Ascending aorta (tissue), 2 donors: ENCODE results near the gene GMCL2. TPM values are rescaled to one million over a fixed set of nuclear protein-coding genes. Genes with fewer than 3 reads are reported as not detected.

Experiments
- DNase-seq, 2 donors: peaks; one replicate each; pipeline ENCODE4 v3.0.0-alpha.2; 2019; ENCODE audit warnings: low spot score in 2 of 2
- H3K27ac ChIP-seq, 2 donors: fragments of 200-600 bp; sonication (generic); one replicate each; pipeline ENCODE4 v1.5.1; 2016 to 2017; ENCODE audit warnings: mild to moderate bottlenecking in 1 of 2
- H3K27me3 ChIP-seq: fragments of 200-600 bp; sonication (generic); one replicate; pipeline ENCODE4 v1.5.1; 2017
- H3K36me3 ChIP-seq, 2 donors: fragments of 200-600 bp; sonication (generic); one replicate each; pipeline ENCODE4 v1.5.1; 2016
- H3K4me1 ChIP-seq, 2 donors: fragments of 200-600 bp; sonication (generic); one replicate each; pipeline ENCODE4 v1.5.1; 2016 to 2017; ENCODE audit warnings: mild to moderate bottlenecking in 1 of 2
- H3K4me3 ChIP-seq, 2 donors: fragments of 200-600 bp; sonication (generic); one replicate each; pipeline ENCODE4 v1.5.1; 2016 to 2017; ENCODE audit warnings: mild to moderate bottlenecking in 1 of 2
- H3K9me3 ChIP-seq, 2 donors: fragments of 200-600 bp; sonication (generic); one replicate each; pipeline ENCODE4 v1.5.1; 2016
- intact Hi-C: fragments of 100-400 bp; cut with DNase I; formaldehyde crosslinking; loops from one replicate; pipeline ENCODE4 v1.15.1; 2023
- total RNA-seq: library from RNA; depleted of rRNA; stranded (reverse); fragments of >200 nt; gene quantifications from one replicate; pipeline ENCODE4 v1.1.0, GENCODE V29; 2016
- TF ChIP-seq, protein P1 (sequence below), 3 experiments: fragments of 200-600 bp in 2 of 3; fragments of 450-650 bp in 1 of 3; sonication (generic) in 2 of 3; IDR thresholded peaks; one replicate each; pipeline ENCODE4 v1.5.1; 2016 to 2019; ENCODE audit warnings: antibody characterized with exemption in 3 of 3, mild to moderate bottlenecking in 1 of 3, moderate library complexity in 1 of 3

The GMCL2 gene
- total RNA-seq, 1 donor from 2014 or later: not detected

DNA sequence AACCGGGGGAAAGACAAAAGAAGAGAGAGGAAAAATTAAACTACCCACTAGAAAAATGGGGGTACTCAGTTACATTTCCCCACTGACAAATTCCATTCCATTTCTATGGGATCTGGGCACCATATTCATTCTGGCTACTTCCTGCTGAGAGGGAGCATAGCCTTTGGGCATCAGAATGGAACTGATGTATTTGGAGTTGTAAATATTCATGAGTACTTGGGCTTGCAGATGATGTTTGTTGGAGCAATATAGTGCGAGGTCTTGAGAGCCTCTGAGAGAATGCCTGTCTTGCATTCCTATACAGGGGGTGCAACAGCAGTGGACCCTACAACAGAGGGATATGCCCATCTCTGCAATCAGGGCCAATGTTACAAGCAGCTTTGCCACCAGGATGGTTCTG is 16.7 kb downstream of the GMCL2 start:
- Histone ChIP-seq H3K27me3 (no peaks in the 10 kb centered on the region), H3K36me3 (no peaks in the 10 kb centered on the region), H3K9me3 (no peaks in the 10 kb centered on the region), H3K4me3 (no peak overlapping the region), H3K27ac (no peak overlapping the region), H3K4me1 (no peaks in the 10 kb centered on the region)
- DNase-seq: no peak
- intact Hi-C loops: no loop called here
- TF ChIP-seq, protein P1, sequence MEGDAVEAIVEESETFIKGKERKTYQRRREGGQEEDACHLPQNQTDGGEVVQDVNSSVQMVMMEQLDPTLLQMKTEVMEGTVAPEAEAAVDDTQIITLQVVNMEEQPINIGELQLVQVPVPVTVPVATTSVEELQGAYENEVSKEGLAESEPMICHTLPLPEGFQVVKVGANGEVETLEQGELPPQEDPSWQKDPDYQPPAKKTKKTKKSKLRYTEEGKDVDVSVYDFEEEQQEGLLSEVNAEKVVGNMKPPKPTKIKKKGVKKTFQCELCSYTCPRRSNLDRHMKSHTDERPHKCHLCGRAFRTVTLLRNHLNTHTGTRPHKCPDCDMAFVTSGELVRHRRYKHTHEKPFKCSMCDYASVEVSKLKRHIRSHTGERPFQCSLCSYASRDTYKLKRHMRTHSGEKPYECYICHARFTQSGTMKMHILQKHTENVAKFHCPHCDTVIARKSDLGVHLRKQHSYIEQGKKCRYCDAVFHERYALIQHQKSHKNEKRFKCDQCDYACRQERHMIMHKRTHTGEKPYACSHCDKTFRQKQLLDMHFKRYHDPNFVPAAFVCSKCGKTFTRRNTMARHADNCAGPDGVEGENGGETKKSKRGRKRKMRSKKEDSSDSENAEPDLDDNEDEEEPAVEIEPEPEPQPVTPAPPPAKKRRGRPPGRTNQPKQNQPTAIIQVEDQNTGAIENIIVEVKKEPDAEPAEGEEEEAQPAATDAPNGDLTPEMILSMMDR (IDR thresholded peaks at IDR 0.05): no peak

DNA sequence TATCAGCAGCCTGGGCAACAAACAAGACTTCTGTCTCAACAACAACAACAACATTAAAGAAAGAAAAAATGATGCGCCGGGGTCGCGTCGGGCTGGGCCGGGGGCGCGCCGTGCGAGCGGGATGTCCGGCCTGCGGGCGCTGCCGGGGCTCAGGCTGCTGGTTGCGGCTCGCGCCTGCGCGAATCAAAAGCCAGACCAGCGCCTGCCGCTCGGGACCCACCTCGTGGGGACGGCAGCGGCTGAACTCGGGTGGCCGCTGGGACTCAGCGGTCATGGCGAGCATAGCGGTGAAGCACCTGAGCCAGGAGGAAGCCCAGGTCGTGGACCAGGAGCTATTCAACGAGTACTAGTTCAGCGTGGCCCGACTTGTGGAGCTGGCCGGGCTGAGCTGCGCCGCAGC is 21.6 kb downstream of the GMCL2 start:
- no peaks in the 10 kb centered on the region for H3K27me3 ChIP-seq
- intact Hi-C loops: no loop called here

DNA sequence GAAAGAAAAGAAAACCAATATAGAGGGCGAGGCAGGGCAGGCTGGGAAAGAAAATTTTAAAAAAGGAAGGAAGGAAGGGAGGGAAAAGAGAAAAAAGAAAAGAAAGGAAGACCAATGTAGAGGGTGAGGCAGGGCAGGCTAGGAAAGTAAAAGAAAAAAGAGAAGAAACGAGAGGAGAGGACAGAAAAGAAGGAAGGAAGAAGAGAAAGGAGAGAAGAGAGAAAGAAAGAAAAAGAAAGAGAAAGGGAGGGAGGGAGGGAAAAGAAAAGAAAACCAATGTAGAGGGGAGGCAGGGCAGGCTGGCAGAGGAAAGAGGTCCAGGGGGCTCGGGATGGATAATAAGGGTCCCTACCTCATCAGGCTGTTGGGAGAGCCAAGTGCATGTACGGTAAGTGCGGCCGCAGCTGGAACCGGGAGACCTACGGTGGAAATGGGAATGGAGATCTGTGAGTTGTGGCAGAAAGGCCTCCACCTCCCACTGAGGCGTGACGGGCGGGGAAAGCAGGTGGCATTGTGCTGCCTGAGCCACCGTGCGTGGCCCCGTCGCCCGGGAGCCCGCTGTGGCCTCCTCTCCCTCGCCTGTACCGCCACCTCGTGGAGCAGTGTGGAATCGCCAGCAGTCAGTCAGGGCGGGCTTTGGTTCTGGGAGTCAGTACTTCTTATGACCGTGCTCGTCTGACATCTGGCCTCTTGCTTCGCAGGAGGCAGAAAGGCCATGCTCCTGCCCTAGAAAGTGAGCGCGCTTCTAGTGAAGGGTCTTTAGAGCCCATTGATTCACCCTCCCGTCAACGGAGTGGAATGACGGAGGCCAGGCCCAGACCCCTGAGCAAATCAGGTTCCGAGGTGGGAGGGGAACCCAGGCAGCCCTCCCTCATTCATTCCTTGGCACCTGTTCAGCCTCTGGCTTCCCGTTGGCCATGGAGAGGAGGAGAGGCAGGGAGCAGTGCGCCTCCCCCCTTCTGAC is 23.1 kb downstream of the GMCL2 start:
- H3K4me1 ChIP-seq: peaks cover 0 to 2% of the 10 kb centered on the region in 2 donors
- peak; percentile 15 to 90 for DNase-seq
- H3K27me3 ChIP-seq: no peaks in the 10 kb centered on the region
- intact Hi-C loops: loop anchor here (1.0 kb wide), 1 partner anchor 88 kb away; no protein-coding TSS in a partner anchor
- peak overlapping the region; percentile 8 to 23 for H3K4me3 ChIP-seq
- no peaks in the 10 kb centered on the region for H3K36me3 ChIP-seq
- H3K9me3 ChIP-seq: no peaks in the 10 kb centered on the region
- no peak overlapping the region for H3K27ac ChIP-seq
- TF ChIP-seq, protein P1 (IDR thresholded peaks at IDR 0.05): peak; percentile 93 to 100 (median 98)

More for the DNA sequence above, 21.6 kb downstream of the GMCL2 start:
- TF ChIP-seq, protein P1 (IDR thresholded peaks at IDR 0.05): no peak
- Histone ChIP-seq H3K9me3 (no peaks in the 10 kb centered on the region), H3K36me3 (no peaks in the 10 kb centered on the region), H3K4me3 (no peak overlapping the region), H3K27ac (no peak overlapping the region), H3K4me1 (peaks cover 0 to 2% of the 10 kb centered on the region in 2 donors)
- DNase-seq: no peak

DNA sequence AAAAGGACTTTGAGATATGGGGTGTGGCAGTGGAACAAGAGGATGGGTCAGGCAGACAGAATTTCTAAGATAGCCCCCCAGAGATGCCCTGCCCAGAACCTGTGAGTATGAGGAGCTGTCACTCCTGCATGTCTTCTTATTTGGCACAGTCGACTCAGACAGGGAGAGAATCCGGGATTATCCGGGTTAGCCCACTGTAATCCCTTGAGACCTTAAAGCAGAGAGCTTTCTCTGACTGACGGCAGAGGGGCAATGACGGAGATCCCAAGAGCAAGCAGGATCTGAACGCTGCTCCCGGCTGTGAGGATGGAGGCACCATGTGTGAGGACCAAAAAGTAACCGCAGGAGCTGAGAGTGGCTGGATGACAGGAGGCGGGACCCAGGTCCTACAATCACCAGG is 24.7 kb downstream of the GMCL2 start:
- intact Hi-C loops: no loop called here
- TF ChIP-seq, protein P1 (IDR thresholded peaks at IDR 0.05): no peak
- Histone ChIP-seq H3K36me3 (no peaks in the 10 kb centered on the region), H3K4me1 (peaks cover 0 to 2% of the 10 kb centered on the region in 2 donors), H3K27me3 (no peaks in the 10 kb centered on the region), H3K27ac (no peak overlapping the region), H3K4me3 (no peak overlapping the region), H3K9me3 (no peaks in the 10 kb centered on the region)
- DNase-seq: peak in 1 of 2 donors; percentile 22

DNA sequence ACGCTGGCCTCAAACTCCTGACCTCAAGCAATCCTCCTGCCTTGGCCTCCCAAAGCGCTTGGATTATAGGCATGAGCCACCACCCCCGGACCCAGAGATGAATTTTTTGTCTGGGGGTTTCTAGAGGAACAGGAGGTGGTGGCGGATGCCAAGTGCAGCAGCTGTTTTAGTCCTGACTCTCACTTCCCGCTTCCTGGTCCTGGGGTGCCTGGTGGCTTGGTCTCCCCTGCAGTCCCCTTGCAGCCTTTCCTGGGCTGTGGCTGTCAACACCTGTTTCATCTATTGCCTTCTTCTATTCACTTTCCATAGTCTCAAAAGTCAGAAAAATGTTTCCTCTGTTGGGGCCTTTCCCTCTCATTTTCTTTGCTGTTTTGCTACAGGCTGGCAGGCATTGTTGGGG is 27.0 kb downstream of the GMCL2 start:
- Histone ChIP-seq H3K27ac (no peak overlapping the region), H3K9me3 (no peaks in the 10 kb centered on the region), H3K36me3 (no peaks in the 10 kb centered on the region), H3K27me3 (no peaks in the 10 kb centered on the region), H3K4me3 (no peak overlapping the region), H3K4me1 (peaks cover 0 to 2% of the 10 kb centered on the region in 2 donors)
- peak in 1 of 2 donors; percentile 25 for DNase-seq
- TF ChIP-seq, protein P1 (IDR thresholded peaks at IDR 0.05): no peak
- intact Hi-C loops: no loop called here
